H54 (cell line): ENCODE measurements around the gene GRIK1.

Source experiments
- DNase-seq: peaks from one replicate; pipeline ENCODE4 v3.0.0; 2011; ENCODE audit warnings: low spot score, mixed read lengths; ENCODE audit not compliant: insufficient read length
- FAIRE-seq: peaks from 3 replicates; lab custom pipeline; 2011; peaks lifted over from hg19 to GRCh38; lab: Jason Lieb, UNC
- POLR2A ChIP-seq: IDR thresholded peaks from 2 replicates; pipeline ENCODE4 v1.6.1; 2011; ENCODE audit warnings: low read depth, mild to moderate bottlenecking, low read length

Gene GRIK1

GRCh38 chr21:29689753-29690152, 250.0 kb downstream of the GRIK1 start:
- DNase-seq, result no peak
- no peak for TF ChIP-seq POLR2A
- no peak for FAIRE-seq

- no peak for FAIRE-seq
Measured at GRCh38 chr21:29684106-29684505, 255.7 kb downstream of the GRIK1 start.

GRCh38 chr21:29682800-29683199, 257.0 kb downstream of the GRIK1 start:
- FAIRE-seq (no peak), DNase-seq (no peak)
- TF ChIP-seq POLR2A, result no peak

More at GRCh38 chr21:29684106-29684505, 255.7 kb downstream of the GRIK1 start:
- TF ChIP-seq POLR2A, result no peak
- DNase-seq, result no peak

DNA sequence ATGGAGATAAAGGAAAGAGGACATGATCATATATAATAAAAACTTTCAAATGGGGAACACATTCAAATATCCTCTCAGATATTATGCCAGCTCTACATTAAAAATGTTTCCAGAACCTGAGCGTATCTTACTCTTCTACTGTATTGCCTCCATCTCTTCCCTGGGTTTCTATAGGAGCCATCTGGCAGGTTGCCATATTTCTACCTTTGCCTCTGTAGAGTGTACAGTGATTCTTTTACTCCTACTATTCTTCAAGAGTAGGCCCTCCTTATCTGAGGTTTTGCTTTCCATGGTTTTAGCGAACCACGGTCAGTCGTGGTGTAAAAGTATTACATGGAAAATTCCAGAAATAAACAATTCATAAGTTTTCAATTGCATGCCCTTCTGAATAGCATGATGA, 259.5 kb downstream of the GRIK1 start:
- FAIRE-seq, result no peak
- DNase-seq, result no peak
- TF ChIP-seq POLR2A, result no peak

DNA sequence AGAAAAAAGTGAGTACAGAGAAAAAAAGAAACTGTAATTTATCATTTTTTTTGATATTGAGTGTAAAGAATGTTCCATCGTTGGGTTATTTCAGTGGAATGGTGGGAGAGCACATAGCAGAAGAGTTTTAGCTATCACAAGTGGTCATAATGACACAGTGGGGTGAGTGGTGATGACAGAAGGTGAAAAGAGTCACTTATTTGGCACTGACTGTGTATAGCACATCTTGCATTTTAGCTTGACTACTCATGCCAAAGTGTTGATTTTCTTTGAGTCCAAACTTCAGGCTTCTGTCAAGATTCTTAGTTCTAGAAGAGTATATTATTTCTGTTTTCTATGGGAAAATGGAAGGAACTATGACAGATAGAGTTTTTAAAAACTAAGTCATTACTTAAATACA, 261.2 kb downstream of the GRIK1 start:
- TF ChIP-seq POLR2A, result no peak
- DNase-seq (no peak), FAIRE-seq (no peak)

DNA sequence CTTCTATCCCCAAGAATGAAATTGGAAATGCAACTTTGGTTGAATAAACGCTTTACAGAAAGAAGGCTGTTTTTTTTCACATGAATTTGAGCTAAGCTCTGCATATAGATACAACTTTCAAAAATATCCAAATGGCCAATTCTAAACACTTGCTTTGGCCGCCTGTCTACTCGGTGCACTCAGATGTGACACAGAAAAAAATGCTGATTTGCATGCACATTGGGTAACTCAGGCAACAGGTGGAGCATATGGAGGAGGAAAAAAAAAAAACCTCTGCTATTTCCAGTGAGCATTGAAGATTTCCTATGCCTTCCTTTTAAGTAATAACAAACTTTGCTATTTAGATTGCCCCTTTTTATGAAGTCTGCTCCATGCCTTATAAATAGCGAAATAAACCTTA, 262.5 kb downstream of the GRIK1 start:
- no peak for TF ChIP-seq POLR2A
- FAIRE-seq (no peak), DNase-seq (no peak)

- no peak for DNase-seq
- no peak for TF ChIP-seq POLR2A
- no peak for FAIRE-seq
Measured at GRCh38 chr21:29676395-29676794, 263.4 kb downstream of the GRIK1 start.

DNA sequence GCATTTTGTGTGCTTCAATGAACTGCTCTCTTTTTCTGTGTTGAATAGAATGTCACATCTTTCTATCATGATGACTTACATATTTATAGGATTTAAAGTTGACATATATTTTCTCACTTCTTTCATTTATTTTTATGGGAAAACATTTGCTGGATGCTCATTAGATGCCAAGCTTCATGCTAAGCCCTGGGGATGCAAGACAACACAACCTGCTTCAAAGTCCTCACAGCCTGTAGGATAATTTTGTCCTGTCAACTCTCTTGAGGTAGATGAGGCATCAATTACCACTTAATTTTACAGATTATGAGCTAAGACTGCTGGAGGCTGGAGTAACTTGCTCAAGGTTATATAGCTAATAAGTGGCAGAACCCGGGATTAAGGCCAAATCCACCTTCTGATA, 264.3 kb downstream of the GRIK1 start:
- TF ChIP-seq POLR2A, result no peak
- FAIRE-seq (no peak), DNase-seq (no peak)

- FAIRE-seq, result no peak
- TF ChIP-seq POLR2A, result no peak
- no peak for DNase-seq
Measured at GRCh38 chr21:29674343-29674742, 265.5 kb downstream of the GRIK1 start.

DNA sequence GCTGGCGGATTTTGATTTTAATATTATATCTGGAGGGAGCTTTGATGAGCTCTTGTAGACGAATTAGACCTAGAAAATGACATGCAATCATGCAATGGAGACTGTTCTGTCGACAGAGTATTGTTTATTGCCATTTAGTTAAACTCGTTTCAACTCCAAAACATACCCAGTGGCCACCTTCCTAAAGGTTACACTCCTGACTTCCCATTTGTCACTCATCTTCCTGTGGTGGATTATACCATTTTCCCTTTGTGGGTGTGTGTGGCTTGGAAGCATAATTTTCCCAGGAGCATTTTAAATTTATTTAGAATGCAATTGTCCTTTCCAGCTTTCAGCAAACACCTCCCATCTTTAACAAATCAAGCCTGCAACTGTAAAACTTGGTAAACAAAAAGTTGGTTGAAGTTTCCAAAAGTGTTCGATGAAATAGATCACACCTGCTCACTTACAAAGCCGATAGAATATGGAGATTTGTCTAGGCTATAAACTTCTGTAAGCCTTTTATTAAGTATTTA, 266.6 kb downstream of the GRIK1 start:
- DNase-seq, result no peak
- no peak for TF ChIP-seq POLR2A
- no peak for FAIRE-seq

- DNase-seq, result no peak
- no peak for FAIRE-seq
- TF ChIP-seq POLR2A, result no peak
Measured at GRCh38 chr21:29671728-29672127, 268.1 kb downstream of the GRIK1 start.

- FAIRE-seq (no peak), DNase-seq (no peak)
- TF ChIP-seq POLR2A, result no peak
Measured at GRCh38 chr21:29670228-29670627, 269.6 kb downstream of the GRIK1 start.

- no peak for TF ChIP-seq POLR2A
- no peak for FAIRE-seq
- no peak for DNase-seq
Measured at GRCh38 chr21:29669416-29669815, 270.4 kb downstream of the GRIK1 start.

DNA sequence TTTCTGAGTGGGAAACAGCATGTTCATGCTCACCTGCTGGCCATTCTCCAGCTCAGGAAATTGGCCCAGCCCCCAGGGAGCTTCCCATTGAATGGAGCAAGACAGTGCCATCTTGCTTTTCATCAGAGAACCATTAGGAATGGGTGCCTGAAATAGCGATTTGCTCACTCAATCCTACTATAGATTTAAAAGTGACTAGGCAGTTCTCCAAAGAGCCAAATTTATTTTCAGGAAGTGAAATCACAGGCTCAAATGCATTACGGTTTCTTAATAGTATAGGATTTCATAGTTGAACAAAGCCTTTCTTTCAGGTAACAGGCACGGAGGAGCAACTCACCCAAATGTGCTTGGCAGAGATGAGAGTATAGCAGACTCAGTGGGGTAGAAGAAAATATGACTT, 272.1 kb downstream of the GRIK1 start:
- no peak for TF ChIP-seq POLR2A
- FAIRE-seq (no peak), DNase-seq (no peak)

DNA sequence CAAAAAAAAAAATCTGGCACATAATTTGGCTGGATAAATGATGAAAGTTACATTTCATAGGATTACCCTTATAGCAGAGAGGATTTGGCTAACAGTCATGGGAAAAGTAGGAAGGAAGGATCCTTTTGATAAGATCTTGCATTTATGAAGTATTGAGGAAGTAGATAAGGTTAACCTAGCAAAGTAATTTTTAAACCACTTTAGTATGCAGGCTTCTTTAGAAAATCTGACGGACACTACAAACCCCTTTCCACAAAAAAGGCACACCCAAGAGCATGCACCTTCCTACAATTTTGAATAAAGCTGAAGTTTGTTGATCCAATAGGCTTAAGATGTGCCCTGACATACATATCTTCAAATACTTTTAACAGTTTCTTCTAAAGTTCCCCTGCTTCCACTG, 275.2 kb downstream of the GRIK1 start:
- FAIRE-seq, result no peak
- no peak for TF ChIP-seq POLR2A
- DNase-seq, result no peak
